Measurements from ENCODE around the gene ISG20L2.

GRCh38 chr1:156698995-156699394 lies 29.6 kb downstream of the ISG20L2 start:
- no peak for TF ChIP-seq CTCF (IDR thresholded peaks at IDR 0.05; ENCODE audit: low read length)
- TF ChIP-seq EZH2 (IDR thresholded peaks at IDR 0.05; ENCODE audit: borderline replicate concordance, low read length), result no peak

Measured in OCI-LY1 (cell line).